Ovary (tissue), 9 donors: ENCODE measurements around the gene CHL1. TPM values are rescaled to one million over a fixed set of nuclear protein-coding genes. Genes with fewer than 3 reads are reported as not detected.

Experiments used
- DNase-seq, 5 donors: peaks; one replicate each; pipeline ENCODE4 v3.0.0-alpha.2; 2019 to 2020
- H3K27ac ChIP-seq, 2 donors: fragments of 200-600 bp; one replicate each; pipeline versions ENCODE4 v1.5.1 to v1.8.0; 2019 to 2022
- H3K27me3 ChIP-seq: fragments of 200-600 bp; one replicate; pipeline ENCODE4 v1.8.0; 2022
- H3K36me3 ChIP-seq: fragments of 200-600 bp; sonication (generic); one replicate; pipeline ENCODE4 v1.5.1; 2019
- H3K4me1 ChIP-seq: one replicate; pipeline ENCODE4 v1.8.1; 2013; ENCODE audit warnings: mild to moderate bottlenecking, moderate library complexity; ENCODE audit not compliant: insufficient read depth
- H3K4me3 ChIP-seq: fragments of 200-600 bp; sonication (generic); one replicate; pipeline ENCODE4 v1.5.1; 2017
- H3K9me3 ChIP-seq, 2 donors: fragments of 200-600 bp in 1 of 2; sonication (generic) in 1 of 2; one replicate each; pipeline versions ENCODE4 v1.5.1 to v1.8.1; 2013 to 2019; ENCODE audit warnings: mild to moderate bottlenecking in 1 of 2, moderate library complexity in 1 of 2
- CTCF ChIP-seq, 3 donors: fragments of 450-650 bp in 2 of 3; fragments of 200-600 bp in 1 of 3; IDR thresholded peaks; one replicate each; pipeline versions ENCODE4 v1.5.1 to v1.8.0; 2016 to 2022; ENCODE audit warnings: antibody characterized with exemption in 3 of 3, mild to moderate bottlenecking in 1 of 3
- EP300 ChIP-seq: sonication (generic); formaldehyde crosslinking; IDR thresholded peaks from one replicate; pipeline ENCODE4 v1.6.1; 2017; ENCODE audit warnings: antibody characterized with exemption
- POLR2A ChIP-seq: fragments of 450-650 bp; IDR thresholded peaks from one replicate; pipeline ENCODE4 v1.6.1; 2017; ENCODE audit warnings: antibody characterized with exemption, mild to moderate bottlenecking, moderate library complexity
- WGBS, 3 donors: extraction: QIAGEN DNeasy Blood & Tissue Kit in 1 of 3; methylation state at CpG; one replicate each; pipeline versions ENCODE4 v1.1.5 to v1.1.7; 2013 to 2017; 5-methylcytosine and 5-hydroxymethylcytosine counted together
- intact Hi-C, 4 donors: fragments of 100-400 bp; cut with DNase I; formaldehyde crosslinking; loops; one replicate each; pipeline versions ENCODE4 v1.11.0 to v1.15.1; 2022 to 2023
- polyA plus RNA-seq, 2 donors: library from polyadenylated mRNA; stranded (reverse); fragments of 200-250 nt in 1 of 2; fragments of 350-450 nt in 1 of 2; fragmentation: Illumina TruSeq in 1 of 2; extraction: RNeasy Lipid Tissue Mini Kit (QIAGEN cat#74804) in 1 of 2; gene quantifications; one replicate each; pipeline ENCODE4 v1.2.3, GENCODE V29; 2013 to 2014
- total RNA-seq, 7 donors: library from RNA; depleted of rRNA in 2 of 7; stranded (reverse); fragments of >200 nt in 2 of 7; fragmentation: NEBNext Ultra II Directional in 3 of 7; extraction: Animal tissue kit (Norgen Biotek cat#: 25700) in 3 of 7; gene quantifications; one replicate each; pipeline versions ENCODE4 v1.1.0 to v1.2.4, GENCODE V29; 2016 to 2023
- donor health status: DM: no; HTN: no; CAD: no; lungs with moderate emphysema.
- donor health status: DM: no; HTN: no; CAD: no.
- donor health status: Bipolar disorder and iron deficiency.
- donor health status: DM: yes; HTN: yes; CAD: no.
- donor health status: DM: no; HTN: no; CAD: no.
- donor health status: DM: yes; HTN: yes; CAD: no.

The CHL1 gene
- total and polyA plus RNA-seq, 9 donors: 20.8 to 101 (median 35.7) TPM

GRCh38 chr3:414063-414462 is 217.5 kb downstream of the CHL1 start:
- Histone ChIP-seq H3K4me3 (no peak overlapping the region), H3K9me3 (no peaks in the 10 kb centered on the region), H3K27ac (no peak overlapping the region), H3K27me3 (no peaks in the 10 kb centered on the region), H3K4me1 (no peaks in the 10 kb centered on the region), H3K36me3 (no peaks in the 10 kb centered on the region)
- TF ChIP-seq CTCF (IDR thresholded peaks at IDR 0.05) (no peak), POLR2A (no peak), EP300 (no peak)
- intact Hi-C loops: no loop called here
- DNase-seq: no peak

- H3K27ac ChIP-seq: no peak overlapping the region
- no peaks in the 10 kb centered on the region for H3K36me3 ChIP-seq
- 81 to 83% (median 82%) methylated on average over 7 of the region's 7 CpGs for WGBS, 3 donors
- H3K4me3 ChIP-seq: no peak overlapping the region
- no peaks in the 10 kb centered on the region for H3K9me3 ChIP-seq
- intact Hi-C loops: no loop called here
- no peak for DNase-seq
- TF ChIP-seq EP300 (no peak), POLR2A (no peak), CTCF (IDR thresholded peaks at IDR 0.05) (no peak)
- H3K4me1 ChIP-seq: no peaks in the 10 kb centered on the region
- no peaks in the 10 kb centered on the region for H3K27me3 ChIP-seq
These were observed 221.8 kb downstream of the CHL1 start for GRCh38 chr3:418239-418929.

- Histone ChIP-seq H3K4me1 (no peaks in the 10 kb centered on the region), H3K27ac (no peak overlapping the region), H3K4me3 (no peak overlapping the region), H3K9me3 (no peaks in the 10 kb centered on the region), H3K27me3 (no peaks in the 10 kb centered on the region), H3K36me3 (no peaks in the 10 kb centered on the region)
- intact Hi-C loops: no loop called here
- no peak for TF ChIP-seq EP300
- TF ChIP-seq CTCF (IDR thresholded peaks at IDR 0.05): no peak
- no peak for TF ChIP-seq POLR2A
- WGBS, 3 donors: 96 to 97% (median 96%) methylated on average over 5 of the region's 5 CpGs
- DNase-seq: no peak
These were observed 224.0 kb downstream of the CHL1 start for GRCh38 chr3:420584-420983.

- no peak for DNase-seq
- no peak for TF ChIP-seq POLR2A
- TF ChIP-seq CTCF (IDR thresholded peaks at IDR 0.05): no peak
- TF ChIP-seq EP300: no peak
- Histone ChIP-seq H3K4me3 (no peak overlapping the region), H3K27me3 (no peaks in the 10 kb centered on the region), H3K9me3 (no peaks in the 10 kb centered on the region), H3K36me3 (no peaks in the 10 kb centered on the region), H3K4me1 (no peaks in the 10 kb centered on the region), H3K27ac (no peak overlapping the region)
- WGBS, 3 donors: 48 to 66% (median 51%) methylated on average over 3 of the region's 3 CpGs
- intact Hi-C loops: no loop called here
These were observed 228.5 kb downstream of the CHL1 start for GRCh38 chr3:425079-425478.
